GM19043 (cell line): ENCODE data around the gene MDGA2.
"Not testable (repeated sequence)": the region's sequence is repeated elsewhere in the genome, so short reads cannot be mapped to it uniquely, and the experiment has no call there.

Experiments used
- ATAC-seq: cut with Tn5 transposase; IDR thresholded peaks from one replicate; pipeline ENCODE4 v1.9.1; 2021; ENCODE audit warnings: low read depth; ENCODE audit not compliant: unreplicated experiment

The MDGA2 gene

GRCh38 chr14:47259796-47260195 lies 415.6 kb downstream of the MDGA2 start:
- ATAC-seq = no peak

- ATAC-seq = no peak
Observed at GRCh38 chr14:47257013-47257412, 418.4 kb downstream of the MDGA2 start.

DNA sequence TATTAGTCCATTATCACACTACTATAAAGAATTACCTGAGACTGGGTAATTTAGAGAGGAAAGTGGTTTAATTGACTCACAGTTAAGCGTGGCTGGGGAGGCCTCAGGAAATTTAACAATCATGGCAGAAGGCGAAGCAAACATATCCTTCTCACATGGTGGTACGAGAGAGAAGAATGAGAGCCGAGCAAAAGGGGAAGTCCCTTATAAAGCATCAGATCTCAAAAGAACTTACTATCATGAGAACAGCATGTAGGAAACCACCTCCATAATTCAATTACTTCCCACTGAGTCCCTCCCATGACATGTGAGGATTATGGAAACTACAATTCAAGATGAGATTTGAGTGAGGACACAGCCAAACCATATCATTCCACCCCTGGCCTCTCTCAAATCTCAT lies 422.6 kb downstream of the MDGA2 start:
- ATAC-seq = no peak

- ATAC-seq = no peak
Observed at GRCh38 chr14:47246367-47246766, 429.0 kb downstream of the MDGA2 start.

- not testable (repeated sequence) for ATAC-seq
Observed at GRCh38 chr14:47242579-47242978, 432.8 kb downstream of the MDGA2 start.

- no peak for ATAC-seq
Observed at GRCh38 chr14:47240748-47241437, 434.5 kb downstream of the MDGA2 start.

DNA sequence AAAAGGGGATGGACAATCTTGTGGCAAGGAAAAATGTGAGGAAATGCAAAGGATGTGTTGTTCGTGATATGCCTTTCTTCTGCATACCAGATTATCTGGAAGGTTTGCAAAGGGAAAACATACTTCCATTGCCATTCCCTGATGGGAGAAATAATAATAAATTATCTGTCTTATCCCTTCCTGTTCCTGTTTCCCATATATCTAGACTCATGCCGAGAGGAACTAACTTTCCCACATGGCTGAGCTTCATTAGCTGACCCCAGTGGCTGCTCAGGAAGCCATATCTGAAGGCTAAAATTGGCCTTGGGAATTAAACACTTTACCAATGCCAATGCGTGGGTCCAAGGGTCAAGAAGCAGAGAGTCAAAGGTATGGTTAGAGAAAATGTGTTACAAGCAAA lies 439.8 kb downstream of the MDGA2 start:
- ATAC-seq = no peak

DNA sequence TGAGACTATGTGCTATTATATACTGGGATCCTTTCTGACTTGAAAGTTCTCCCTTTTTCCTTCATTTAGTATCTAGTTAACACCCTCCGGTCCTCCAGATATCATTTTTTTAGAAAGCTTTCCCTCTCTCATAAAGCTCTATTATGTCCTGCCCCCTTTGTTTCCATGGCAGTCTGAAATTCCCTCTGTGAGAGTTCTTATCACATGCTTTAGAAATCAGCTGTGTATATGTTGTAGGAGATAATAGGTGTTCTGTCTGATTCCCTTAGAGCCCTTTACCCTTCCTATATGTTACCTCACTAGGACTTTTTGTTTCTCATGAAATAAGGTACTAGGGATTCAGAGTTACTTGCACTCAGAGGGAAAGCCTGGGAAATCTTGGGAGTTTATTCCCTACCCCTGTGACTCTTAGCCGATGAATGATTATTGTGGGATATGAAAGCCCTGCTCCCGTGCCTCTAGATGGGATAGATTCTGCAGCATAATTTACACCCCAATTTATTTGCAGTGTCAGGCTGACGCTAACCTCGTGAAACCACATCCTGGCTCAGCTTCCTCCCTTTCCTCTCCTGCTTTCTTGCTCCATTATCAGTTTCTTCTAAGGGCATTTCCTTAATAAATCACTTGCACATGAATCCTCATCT lies 448.4 kb downstream of the MDGA2 start:
- ATAC-seq = no peak

GRCh38 chr14:47223656-47224055 lies 451.7 kb downstream of the MDGA2 start:
- no peak for ATAC-seq

DNA sequence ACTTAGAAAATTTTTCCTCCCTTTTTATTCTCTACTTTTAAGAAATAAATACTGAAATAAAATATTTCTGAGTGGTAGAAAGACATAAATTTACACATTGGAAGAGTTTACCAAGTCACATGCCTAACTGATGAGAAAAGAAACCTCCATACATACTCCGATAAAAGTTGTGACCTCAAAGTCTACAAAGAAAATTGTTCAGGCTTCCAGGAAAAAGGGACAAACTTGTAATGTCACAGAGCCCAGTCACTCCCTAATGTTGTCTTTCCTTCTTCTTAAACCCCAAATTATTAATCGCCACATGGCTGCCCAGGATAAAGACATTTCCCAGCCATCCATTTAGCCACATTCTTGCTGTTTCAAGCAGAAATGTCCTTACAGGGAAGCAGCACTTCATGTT lies 455.3 kb downstream of the MDGA2 start:
- ATAC-seq = no peak

DNA sequence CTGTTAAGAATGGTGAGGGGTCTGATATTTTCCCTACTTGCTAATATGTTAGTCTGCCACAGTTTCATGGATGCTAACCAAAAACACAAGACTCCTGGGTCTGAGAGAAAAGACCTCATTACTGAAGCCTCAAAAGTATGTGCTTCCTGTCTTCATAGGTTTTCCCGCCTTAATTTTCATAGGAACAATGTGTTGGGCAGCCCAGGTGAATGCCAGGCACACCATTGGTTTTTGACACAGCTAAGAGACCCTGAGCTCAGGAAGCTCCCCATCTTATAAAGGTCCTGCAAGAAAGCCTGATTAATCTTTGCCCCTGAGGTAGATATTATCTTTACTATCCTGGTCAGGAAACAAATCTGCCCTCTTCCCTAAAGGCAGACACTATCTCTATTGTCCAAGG lies 464.1 kb downstream of the MDGA2 start:
- ATAC-seq = no peak

- ATAC-seq = no peak
Observed at GRCh38 chr14:47210099-47210498, 465.3 kb downstream of the MDGA2 start.

DNA sequence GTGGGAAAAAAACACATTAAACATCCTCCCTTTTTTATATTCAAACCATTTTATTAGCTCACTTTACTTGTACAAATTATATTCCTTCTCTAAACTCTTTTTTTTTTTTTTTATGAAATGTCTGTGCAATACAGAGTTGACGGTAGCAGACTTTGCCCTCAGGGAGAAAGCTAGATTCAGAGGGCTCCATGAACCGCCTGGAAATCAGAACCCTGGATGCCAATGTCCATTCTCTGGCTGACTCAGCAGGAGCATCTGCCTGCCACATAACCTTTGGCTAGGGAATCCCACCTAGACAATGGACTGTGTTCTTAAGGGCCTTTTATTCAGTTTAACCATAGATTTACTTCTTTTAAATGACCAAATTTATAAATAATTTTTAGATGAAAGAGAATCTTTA lies 467.0 kb downstream of the MDGA2 start:
- no peak for ATAC-seq

GRCh38 chr14:47207617-47208016 lies 467.8 kb downstream of the MDGA2 start:
- no peak for ATAC-seq

DNA sequence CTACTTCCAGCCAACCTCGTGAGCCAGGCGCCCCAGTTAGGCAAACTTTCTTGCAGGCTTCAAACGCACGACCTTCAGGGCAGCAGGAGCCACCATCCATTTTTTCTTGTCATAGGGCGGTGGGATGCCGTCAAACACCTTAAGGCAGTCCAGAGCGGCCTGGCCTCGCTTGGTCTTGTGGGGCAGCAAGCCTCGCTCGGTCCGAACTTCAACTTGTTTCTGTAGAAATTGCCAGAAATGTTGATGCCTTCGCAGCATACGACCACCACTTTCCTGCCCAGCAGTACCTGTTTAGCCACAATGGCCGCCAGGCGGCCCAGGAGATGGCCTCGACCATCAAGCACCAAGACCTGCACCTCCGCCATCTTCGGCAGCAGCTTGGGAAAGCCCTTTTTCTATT lies 474.7 kb downstream of the MDGA2 start:
- ATAC-seq = no peak

DNA sequence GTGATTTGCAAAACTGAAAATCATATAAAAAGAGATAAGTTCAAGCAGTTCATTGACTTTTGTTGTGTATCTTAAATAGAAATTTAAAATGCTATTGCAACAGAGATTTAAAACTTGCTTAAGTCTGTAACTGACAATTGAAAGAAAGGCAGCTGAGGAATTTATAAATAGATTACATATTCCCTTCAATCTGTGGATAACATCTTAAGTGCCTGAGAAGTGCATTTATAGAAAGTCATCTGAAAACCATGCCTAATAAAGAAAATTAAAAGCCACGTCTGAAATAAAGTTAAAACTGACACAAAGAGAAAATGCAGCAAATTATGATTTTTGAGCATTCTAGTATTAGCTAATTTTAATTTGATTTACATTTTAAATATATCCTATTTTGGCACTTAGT lies 479.8 kb downstream of the MDGA2 start:
- ATAC-seq = no peak

DNA sequence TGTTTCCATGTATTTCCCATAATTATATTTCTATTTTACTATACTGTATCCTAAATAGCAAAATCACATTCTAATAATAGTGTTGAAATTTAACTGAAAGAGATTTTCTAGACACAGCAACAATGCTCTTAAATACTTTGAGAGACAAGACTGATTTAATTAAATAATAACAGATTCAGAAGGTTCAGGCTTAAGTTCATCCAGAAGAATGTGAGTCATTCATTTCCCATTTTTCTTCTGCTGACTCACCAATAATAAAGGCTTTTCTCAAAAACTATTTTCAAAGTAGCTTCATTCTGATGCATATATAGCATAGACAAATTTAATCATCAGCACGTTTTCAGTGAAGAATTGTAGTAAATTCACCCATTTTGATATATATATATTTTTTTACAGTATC lies 481.4 kb downstream of the MDGA2 start:
- no peak for ATAC-seq

GRCh38 chr14:47192203-47192602 lies 483.2 kb downstream of the MDGA2 start:
- ATAC-seq = not testable (repeated sequence)

GRCh38 chr14:47191700-47192099 lies 483.7 kb downstream of the MDGA2 start:
- ATAC-seq = no peak

GRCh38 chr14:47189911-47190484 lies 485.4 kb downstream of the MDGA2 start:
- no peak for ATAC-seq

- ATAC-seq = no peak
Observed at GRCh38 chr14:47186486-47186885, 488.9 kb downstream of the MDGA2 start.

DNA sequence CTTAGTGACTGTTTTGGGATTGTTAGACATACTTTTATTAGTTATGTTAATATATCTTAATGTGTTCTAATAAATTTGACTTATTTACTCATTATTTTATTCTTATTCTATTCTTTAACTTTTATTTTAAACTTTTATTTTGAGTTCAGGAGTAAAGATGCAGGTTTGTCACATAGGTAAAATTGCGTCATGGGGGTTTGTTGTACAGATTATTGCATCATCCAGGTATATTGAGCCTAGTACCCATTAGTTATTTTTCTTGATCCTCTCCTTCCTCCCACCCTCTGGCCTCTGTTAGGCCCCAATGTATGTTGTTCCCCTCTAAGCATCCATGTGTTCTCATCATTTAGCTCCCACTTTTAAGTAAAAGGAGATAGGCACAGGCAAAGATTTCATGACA lies 495.5 kb downstream of the MDGA2 start:
- ATAC-seq = no peak
